K562 (cell line): ENCODE measurements around the gene RREB1. TPM values are rescaled to one million over a fixed set of nuclear protein-coding genes. Genes with fewer than 3 reads are reported as not detected.
A peak's percentile ranks its signal among the peaks of the same experiment; 100 is the strongest.

ENCODE experiments used
- AFF1 ChIP-seq, 2 experiments: fragments of 450-650 bp; IDR thresholded peaks; 2 replicates each; pipeline ENCODE4 v1.6.1; 2018; ENCODE audit warnings: mild to moderate bottlenecking in 2 of 2, low read depth in 1 of 2; ENCODE audit not compliant: partially characterized antibody in 2 of 2
- BCLAF1 ChIP-seq, 2 experiments: fragments of 450-650 bp in 1 of 2; IDR thresholded peaks; 2 replicates each; pipeline ENCODE4 v1.6.1; 2011 to 2017; ENCODE audit warnings: low read depth in 2 of 2, antibody characterized with exemption in 1 of 2, borderline replicate concordance in 1 of 2, low read length in 1 of 2, mild to moderate bottlenecking in 1 of 2, mixed read lengths in 1 of 2; ENCODE audit not compliant: control insufficient read depth in 1 of 2
- DIDO1 ChIP-seq: fragments of 450-650 bp; IDR thresholded peaks from 2 replicates; pipeline ENCODE4 v1.6.1; 2016; ENCODE audit warnings: low read depth, missing biosample characterization, missing genetic modification characterization
- E2F6 ChIP-seq, 2 experiments: IDR thresholded peaks; 2 replicates each; pipeline ENCODE4 v1.6.1; 2011; ENCODE audit warnings: borderline replicate concordance in 1 of 2, control low read depth in 1 of 2, low read depth in 1 of 2, low read length in 1 of 2, mild to moderate bottlenecking in 1 of 2, mixed read lengths in 1 of 2, moderate library complexity in 1 of 2; ENCODE audit not compliant: insufficient read depth in 1 of 2, insufficient read length in 1 of 2, poor library complexity in 1 of 2, severe bottlenecking in 1 of 2; ENCODE audit errors: extremely low read depth in 1 of 2
- FOXM1 ChIP-seq, 2 experiments: fragments of 450-650 bp in 1 of 2; sonication (generic) in 1 of 2; formaldehyde crosslinking in 1 of 2; IDR thresholded peaks; 2 replicates each; pipeline versions ENCODE4 v1.6.1 to v1.9.0; 2017 to 2022; ENCODE audit warnings: low read depth in 2 of 2, mild to moderate bottlenecking in 2 of 2, missing genetic modification reagents in 1 of 2, moderate library complexity in 1 of 2
- FOXP1 ChIP-seq: sonication (generic); formaldehyde crosslinking; IDR thresholded peaks from 2 replicates; pipeline ENCODE4 v1.8.0; 2022; ENCODE audit warnings: mild to moderate bottlenecking, missing genetic modification reagents
- HDAC2 ChIP-seq: fragments of 450-650 bp; IDR thresholded peaks from 2 replicates; pipeline ENCODE4 v1.6.1; 2016; ENCODE audit warnings: mild to moderate bottlenecking
- HMBOX1 ChIP-seq: sonication (generic); IDR thresholded peaks from 2 replicates; pipeline ENCODE4 v1.6.1; 2016
- KDM5B ChIP-seq: fragments of 200-600 bp; sonication (generic); IDR thresholded peaks from 2 replicates; pipeline ENCODE4 v1.6.1; 2012; ENCODE audit warnings: low read depth, mild to moderate bottlenecking, moderate library complexity, low read length, control low read depth, inconsistent platforms; ENCODE audit not compliant: insufficient replicate concordance
- LCOR ChIP-seq: sonication (generic); formaldehyde crosslinking; IDR thresholded peaks from 2 replicates; pipeline ENCODE4 v1.8.0; 2022; ENCODE audit warnings: mild to moderate bottlenecking, missing genetic modification reagents
- polyA plus RNA-seq, 8 experiments: library from polyadenylated mRNA; depleted of rRNA in 4 of 8; stranded (reverse) in 5 of 8; unstranded in 3 of 8; fragments of >200 nt; fragmentation: Nextera tagmentation in 2 of 8; fragmentation: Illumina TruSeq in 1 of 8; extraction: Ambion mirVana in 2 of 8; extraction: Trizol in 1 of 8; gene quantifications; 2 replicates each; pipeline versions ENCODE4 v1.2.1 to v1.2.3, GENCODE V29; 2011 to 2014; ENCODE audit warnings: inconsistent platforms in 1 of 8, missing spikeins in 1 of 8
- total RNA-seq, 7 experiments: library from RNA; depleted of rRNA in 6 of 7; stranded (reverse); fragments of >200 nt in 6 of 7; fragmentation: Illumina TruSeq in 2 of 7; extraction: Trizol in 2 of 7; gene quantifications; 2 replicates each; pipeline versions ENCODE4 v1.2.1 to v1.2.3, GENCODE V29; 2011 to 2021; ENCODE audit warnings: low replicate concordance in 1 of 7

The RREB1 gene
- total and polyA plus RNA-seq, 9 of the 15 experiments (the other 6 are each of a cell fraction or from before 2014, with no cell fraction given), result 3.3 to 64.2 (median 19.3) TPM

- peak; percentile 68; the same call in 1 of the 2 replicates for TF ChIP-seq LCOR (CRISPR knock-in tag)
- TF ChIP-seq KDM5B, result peak; percentile 40
- TF ChIP-seq AFF1 (IDR thresholded peaks at IDR 0.05; ENCODE audit: low read depth in 1 of 2, partially characterized antibody in 2 of 2), result peak; percentile 17 to 40
- no peak for TF ChIP-seq FOXM1 (IDR thresholded peaks at IDR 0.05; ENCODE audit: low read depth)
- TF ChIP-seq FOXM1 (CRISPR knock-in tag; IDR thresholded peaks at IDR 0.05; ENCODE audit: low read depth), result no peak
- TF ChIP-seq FOXP1 (CRISPR knock-in tag), result peak; percentile 51; the same call in 1 of the 2 replicates
- TF ChIP-seq HDAC2, result peak; percentile 71; the same call in 1 of the 2 replicates
- TF ChIP-seq HMBOX1, result 0 out of 2 replicates have a peak, but pooled peaks have one; percentile 41
- peak; percentile 54 to 82 for TF ChIP-seq E2F6 (IDR thresholded peaks at IDR 0.05; ENCODE audit: borderline replicate concordance in 1 of 2, extremely low read depth in 1 of 2, insufficient read depth in 1 of 2, insufficient read length in 1 of 2, low read depth in 1 of 2, low read length in 1 of 2, poor library complexity in 1 of 2, severe bottlenecking in 1 of 2)
- no peak for TF ChIP-seq BCLAF1 (IDR thresholded peaks at IDR 0.05; ENCODE audit: borderline replicate concordance in 1 of 2, control insufficient read depth in 1 of 2, low read depth in 2 of 2, low read length in 1 of 2)
- no peak for TF ChIP-seq DIDO1 (tag)
Measured at GRCh38 chr6:7137335-7138045, 29.7 kb downstream of the RREB1 start (continued).
